B cell (primary cell): ENCODE measurements around the gene GSDME. TPM values are rescaled to one million over a fixed set of nuclear protein-coding genes. Genes with fewer than 3 reads are reported as not detected.

Experiments
- ATAC-seq: fragments of 200-7000 bp; cut with Tn5 transposase; one replicate; pipeline ENCODE4 v1.10.0; 2021; ENCODE audit warnings: low read depth, mild to moderate bottlenecking, moderate number of reproducible peaks, moderate library complexity
- CTCF ChIA-PET: fragments of 350-600 bp; sonication (Branson Sonifier 250); formaldehyde crosslinking; loops from one replicate; lab custom pipeline; 2021; ENCODE audit warnings: antibody characterized with exemption, inconsistent platforms; lab: Charles Lee
- POLR2A ChIA-PET: fragments of 350-600 bp; sonication (Branson Sonifier 250); formaldehyde crosslinking; loops from one replicate; lab custom pipeline; 2021; ENCODE audit warnings: antibody characterized with exemption; lab: Charles Lee
- DNase-seq: peaks from one replicate; pipeline ENCODE4 v3.0.0; 2013
- H2AFZ ChIP-seq: 2 replicates; pipeline ENCODE4 v1.6.1; 2012; ENCODE audit warnings: mild to moderate bottlenecking, low read depth, low read length; ENCODE audit not compliant: insufficient read depth, poor library complexity, severe bottlenecking
- H3K27ac ChIP-seq, 2 donors: 1 replicate in 1 of 2; 2 replicates in 1 of 2; pipeline ENCODE4 v1.5.1; 2012 to 2013; ENCODE audit warnings: low read length in 2 of 2, mild to moderate bottlenecking in 2 of 2, moderate library complexity in 1 of 2
- H3K27me3 ChIP-seq, 4 experiments: fragments of 200-600 bp in 1 of 4; sonication (generic) in 1 of 4; replicated peaks in 1 of 4; 1 replicate in 2 of 4; 2 replicates in 2 of 4; pipeline versions ENCODE4 v1.6.1 to v1.7.0; 2013 to 2016; ENCODE audit warnings: low read length in 3 of 4, mild to moderate bottlenecking in 2 of 4, mixed read lengths in 1 of 4, moderate library complexity in 1 of 4; ENCODE audit not compliant: insufficient read depth in 4 of 4, control insufficient read depth in 3 of 4; ENCODE audit errors: control extremely low read depth in 1 of 4
- H3K36me3 ChIP-seq, 2 experiments: replicated peaks in 1 of 2; 1 replicate in 1 of 2; 2 replicates in 1 of 2; pipeline versions ENCODE4 v1.6.1 to v1.7.1; 2013; ENCODE audit warnings: low read length in 1 of 2; ENCODE audit not compliant: insufficient read depth in 2 of 2, control insufficient read depth in 1 of 2; ENCODE audit errors: control extremely low read depth in 1 of 2, extremely low read depth in 1 of 2
- H3K4me1 ChIP-seq, 2 donors: fragments of 200-600 bp in 1 of 2; sonication (generic) in 1 of 2; 1 replicate in 1 of 2; 2 replicates in 1 of 2; pipeline versions ENCODE4 v1.5.1 to v1.6.1; 2013 to 2017; ENCODE audit warnings: low read length in 2 of 2; ENCODE audit not compliant: control insufficient read depth in 2 of 2, insufficient read depth in 2 of 2
- H3K4me2 ChIP-seq: replicated peaks from 2 replicates; pipeline ENCODE3; 2012; ENCODE audit warnings: mild to moderate bottlenecking, low read depth, low read length; ENCODE audit not compliant: poor library complexity, severe bottlenecking
- H3K4me3 ChIP-seq, 5 experiments: fragments of 200-600 bp in 1 of 5; sonication (generic) in 1 of 5; 1 replicate in 3 of 5; 2 replicates in 2 of 5; pipeline versions ENCODE4 v1.5.1 to v1.7.0; 2011 to 2016; ENCODE audit warnings: low read length in 4 of 5, mild to moderate bottlenecking in 4 of 5, low read depth in 2 of 5, control low read depth in 1 of 5, moderate library complexity in 1 of 5; ENCODE audit not compliant: insufficient read depth in 1 of 5; ENCODE audit errors: control extremely low read depth in 1 of 5, extremely low read depth in 1 of 5
- H3K79me2 ChIP-seq: fragments of 200-600 bp; sonication (generic); one replicate; pipeline ENCODE4 v1.6.0; 2016; ENCODE audit warnings: low read length; ENCODE audit not compliant: control insufficient read depth, insufficient read depth
- H3K9ac ChIP-seq: fragments of 200-600 bp; sonication (generic); 2 replicates; pipeline ENCODE4 v1.6.1; 2017; ENCODE audit warnings: mild to moderate bottlenecking, low read length, moderate library complexity
- H3K9me3 ChIP-seq, 3 donors: one replicate each; pipeline versions ENCODE4 v1.6.1 to v1.7.1; 2013; ENCODE audit warnings: low read length in 2 of 3; ENCODE audit not compliant: control insufficient read depth in 2 of 3, insufficient read depth in 1 of 3; ENCODE audit errors: control extremely low read depth in 1 of 3
- H4K20me1 ChIP-seq: 2 replicates; pipeline ENCODE4 v1.6.0; 2012; ENCODE audit warnings: mild to moderate bottlenecking, low read length; ENCODE audit not compliant: insufficient read depth, control insufficient read depth, poor library complexity, severe bottlenecking
- H3K27ac Mint-ChIP-seq: one replicate; pipeline ENCODE4 v1.8.0; 2021; ENCODE audit warnings: mixed read lengths
- H3K27me3 Mint-ChIP-seq: one replicate; pipeline ENCODE4 v1.8.0; 2021; ENCODE audit warnings: mixed read lengths
- H3K4me1 Mint-ChIP-seq: one replicate; pipeline ENCODE4 v1.8.0; 2021; ENCODE audit warnings: mixed read lengths
- H3K4me3 Mint-ChIP-seq: one replicate; pipeline ENCODE4 v1.8.0; 2021; ENCODE audit warnings: mixed read lengths
- H3K9me3 Mint-ChIP-seq: one replicate; pipeline ENCODE4 v1.8.0; 2022; ENCODE audit warnings: mixed read lengths; ENCODE audit not compliant: insufficient read depth
- EZH2 ChIP-seq: IDR thresholded peaks from 2 replicates; pipeline ENCODE4 v1.6.1; 2012; ENCODE audit warnings: borderline replicate concordance, low read depth, mild to moderate bottlenecking, moderate library complexity, low read length; ENCODE audit not compliant: insufficient read depth, poor library complexity, severe bottlenecking
- WGBS: methylation state at CpG from one replicate; pipeline ENCODE4 v1.1.5; 2013; ENCODE audit warnings: missing lambda C conversion rate; ENCODE audit not compliant: insufficient coverage; 5-methylcytosine and 5-hydroxymethylcytosine counted together
- intact Hi-C: fragments of 100-400 bp; cut with micrococcal nuclease; formaldehyde crosslinking; loops from one replicate; pipeline ENCODE4 v1.10.0; 2022
- polyA plus RNA-seq: library from polyadenylated mRNA; depleted of rRNA; stranded (reverse); fragments of >200 nt; gene quantifications from 2 replicates; pipeline ENCODE4 v1.2.3, GENCODE V29; 2012
- total RNA-seq, 2 donors: library from RNA; stranded (reverse); fragments of 120-200 nt in 1 of 2; gene quantifications; 1 replicate in 1 of 2; 2 replicates in 1 of 2; pipeline versions ENCODE4 v1.2.3 to v1.2.4, GENCODE V29; 2013 to 2022
- TF ChIP-seq, protein P1 (sequence below): fragments of 200-600 bp; IDR thresholded peaks from one replicate; pipeline ENCODE4 v1.8.0; 2022; ENCODE audit warnings: antibody characterized with exemption, mild to moderate bottlenecking

The GSDME gene
- total and polyA plus RNA-seq, 2 donors (not counting 1 experiment from before 2014, with no cell fraction given): 7.0 to 11.9 TPM

DNA sequence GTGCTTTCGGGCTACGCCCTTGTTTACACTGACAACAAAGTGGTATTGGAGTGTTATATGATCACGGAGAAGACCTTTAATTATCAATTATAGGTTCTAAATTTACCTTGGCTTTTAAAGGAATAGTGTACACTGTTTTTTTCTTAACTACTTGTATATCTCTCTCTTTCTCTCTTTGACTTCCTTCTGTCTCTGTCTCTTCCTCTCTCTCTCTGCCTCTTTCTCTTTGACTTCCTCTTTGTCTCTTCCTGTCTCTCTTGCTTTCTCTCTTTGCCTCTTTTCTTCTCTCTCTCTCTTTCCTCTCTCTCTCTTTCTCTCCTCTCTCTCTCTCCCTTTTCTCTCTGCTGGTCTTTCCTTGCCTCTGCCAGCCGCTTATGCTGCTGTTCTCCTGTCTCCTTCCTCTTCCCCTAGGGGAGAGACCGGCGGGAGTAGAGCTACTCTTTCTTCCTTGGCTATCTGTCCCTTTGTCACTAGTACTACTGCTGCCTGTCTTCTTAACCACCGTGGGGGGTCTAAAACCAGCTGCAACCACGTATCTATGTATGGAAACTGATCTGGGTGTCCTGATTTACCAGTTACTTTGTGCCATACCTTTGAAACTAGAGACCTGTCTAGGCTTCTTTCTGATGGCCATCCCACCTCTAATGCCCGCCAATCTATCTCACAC is 36.9 kb upstream of the GSDME start:
- peaks cover 0 to 9% of the 10 kb centered on the region in 2 experiments for H3K36me3 ChIP-seq
- no peak overlapping the region for H3K27ac Mint-ChIP-seq
- H3K4me1 Mint-ChIP-seq: peaks cover 18% of the 10 kb centered on the region
- no peak overlapping the region for H3K4me3 Mint-ChIP-seq
- H3K4me2 ChIP-seq: peak overlapping the region; percentile 24
- peaks cover 9 to 10% of the 10 kb centered on the region in 2 donors for H3K4me1 ChIP-seq
- no peak overlapping the region for H3K4me3 ChIP-seq
- no peak for ATAC-seq
- H3K27me3 ChIP-seq: no peaks in the 10 kb centered on the region
- no peak for DNase-seq
- no peaks in the 10 kb centered on the region for H3K27me3 Mint-ChIP-seq
- H3K9me3 ChIP-seq: peaks cover 0 to 4% (median 0%) of the 10 kb centered on the region in 3 donors
- intact Hi-C loops: no loop called here
- peak overlapping the region in 1 of 2 donors; percentile 6 for H3K27ac ChIP-seq
- H3K9me3 Mint-ChIP-seq: no peaks in the 10 kb centered on the region
- 52% methylated on average over 2 of the region's 9 CpGs for WGBS
- ChIA-PET CTCF (no interaction called here), POLR2A (no interaction called here)
- peak overlapping the region; percentile 21 for H2AFZ ChIP-seq
- no peaks in the 10 kb centered on the region for H4K20me1 ChIP-seq
- H3K9ac ChIP-seq: no peak overlapping the region
- H3K79me2 ChIP-seq: no peaks in the 10 kb centered on the region
- no peak for TF ChIP-seq EZH2
- TF ChIP-seq, protein P1, sequence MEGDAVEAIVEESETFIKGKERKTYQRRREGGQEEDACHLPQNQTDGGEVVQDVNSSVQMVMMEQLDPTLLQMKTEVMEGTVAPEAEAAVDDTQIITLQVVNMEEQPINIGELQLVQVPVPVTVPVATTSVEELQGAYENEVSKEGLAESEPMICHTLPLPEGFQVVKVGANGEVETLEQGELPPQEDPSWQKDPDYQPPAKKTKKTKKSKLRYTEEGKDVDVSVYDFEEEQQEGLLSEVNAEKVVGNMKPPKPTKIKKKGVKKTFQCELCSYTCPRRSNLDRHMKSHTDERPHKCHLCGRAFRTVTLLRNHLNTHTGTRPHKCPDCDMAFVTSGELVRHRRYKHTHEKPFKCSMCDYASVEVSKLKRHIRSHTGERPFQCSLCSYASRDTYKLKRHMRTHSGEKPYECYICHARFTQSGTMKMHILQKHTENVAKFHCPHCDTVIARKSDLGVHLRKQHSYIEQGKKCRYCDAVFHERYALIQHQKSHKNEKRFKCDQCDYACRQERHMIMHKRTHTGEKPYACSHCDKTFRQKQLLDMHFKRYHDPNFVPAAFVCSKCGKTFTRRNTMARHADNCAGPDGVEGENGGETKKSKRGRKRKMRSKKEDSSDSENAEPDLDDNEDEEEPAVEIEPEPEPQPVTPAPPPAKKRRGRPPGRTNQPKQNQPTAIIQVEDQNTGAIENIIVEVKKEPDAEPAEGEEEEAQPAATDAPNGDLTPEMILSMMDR: no peak

DNA sequence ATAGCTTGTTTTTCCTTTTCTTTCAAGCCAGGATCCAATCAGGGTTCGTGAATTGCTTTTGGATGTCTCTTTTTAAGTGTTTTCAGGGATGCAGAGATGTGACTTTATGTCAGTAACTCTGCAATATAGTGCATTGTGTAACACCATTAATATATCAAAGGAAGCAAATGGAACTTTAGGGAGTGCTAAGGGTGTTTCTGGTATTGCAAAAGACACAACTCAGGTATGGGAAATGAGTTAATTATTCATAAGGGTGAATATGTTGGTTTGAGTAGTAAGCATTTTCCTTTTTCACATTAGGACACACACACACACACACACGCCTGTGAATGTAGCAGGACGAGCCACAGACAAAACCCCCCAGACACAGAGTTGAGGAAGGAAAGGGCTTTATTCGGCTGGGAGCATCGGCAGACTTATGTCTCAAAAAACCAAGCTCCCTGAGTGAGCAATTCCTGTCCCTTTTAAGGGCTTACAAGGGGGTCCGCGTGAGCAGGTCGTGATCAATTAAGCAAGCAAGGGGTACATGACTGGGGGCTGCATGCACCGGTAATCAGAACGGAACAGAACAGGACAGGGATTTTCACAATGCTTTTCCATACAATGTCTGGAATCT is 31.8 kb upstream of the GSDME start:
- no peak overlapping the region for H3K4me3 Mint-ChIP-seq
- H3K27me3 Mint-ChIP-seq: no peaks in the 10 kb centered on the region
- H3K4me1 Mint-ChIP-seq: peaks cover 10% of the 10 kb centered on the region
- ChIA-PET POLR2A (no interaction called here), CTCF (no interaction called here)
- 100% methylated on average over 7 of the region's 10 CpGs for WGBS
- TF ChIP-seq, protein P1: no peak
- no peak for TF ChIP-seq EZH2
- no peaks in the 10 kb centered on the region for H3K9me3 Mint-ChIP-seq
- no peaks in the 10 kb centered on the region for H3K36me3 ChIP-seq
- H2AFZ ChIP-seq: no peak overlapping the region
- H3K27ac ChIP-seq: no peak overlapping the region
- H3K4me3 ChIP-seq: no peak overlapping the region
- H3K4me1 ChIP-seq: peaks cover 3 to 4% of the 10 kb centered on the region in 2 donors
- H4K20me1 ChIP-seq: no peaks in the 10 kb centered on the region
- H3K9me3 ChIP-seq: peaks cover 0 to 5% (median 0%) of the 10 kb centered on the region in 3 donors
- peaks cover 0 to 2% (median 0%) of the 10 kb centered on the region in 4 experiments for H3K27me3 ChIP-seq
- DNase-seq: no peak
- no peak overlapping the region for H3K4me2 ChIP-seq
- intact Hi-C loops: no loop called here
- H3K79me2 ChIP-seq: no peaks in the 10 kb centered on the region
- no peak overlapping the region for H3K27ac Mint-ChIP-seq
- no peak overlapping the region for H3K9ac ChIP-seq
- ATAC-seq: no peak
